Kidney (tissue), 14 donors: ENCODE measurements around the gene LDLRAD1. TPM values are rescaled to one million over a fixed set of nuclear protein-coding genes. Genes with fewer than 3 reads are reported as not detected.

ENCODE experiments used
- DNase-seq, 5 donors: peaks; one replicate each; pipeline ENCODE4 v3.0.0-alpha.2; 2013 to 2020
- FAIRE-seq: peaks from 2 replicates; lab custom pipeline; 2012; peaks lifted over from hg19 to GRCh38; lab: Jason Lieb, UNC
- H3K27ac ChIP-seq, 2 donors: one replicate each; pipeline ENCODE4 v1.7.0; 2013; ENCODE audit warnings: low read depth in 2 of 2, low read length in 2 of 2, inconsistent platforms in 1 of 2
- H3K27me3 ChIP-seq: one replicate; pipeline ENCODE4 v1.7.1; 2013; ENCODE audit warnings: low read length, inconsistent platforms; ENCODE audit not compliant: control insufficient read depth, insufficient read depth
- H3K36me3 ChIP-seq, 3 donors: one replicate each; pipeline versions ENCODE4 v1.7.0 to v1.7.1; 2013; ENCODE audit warnings: low read length in 3 of 3, control low read depth in 1 of 3, inconsistent platforms in 1 of 3; ENCODE audit not compliant: insufficient read depth in 3 of 3, control insufficient read depth in 2 of 3
- H3K4me1 ChIP-seq, 3 donors: one replicate each; pipeline versions ENCODE4 v1.7.0 to v1.7.1; 2013; ENCODE audit warnings: low read length in 3 of 3, inconsistent platforms in 1 of 3, low read depth in 1 of 3; ENCODE audit not compliant: control insufficient read depth in 2 of 3, insufficient read depth in 2 of 3
- H3K4me3 ChIP-seq, 3 donors: one replicate each; pipeline versions ENCODE4 v1.7.0 to v1.8.1; 2013; ENCODE audit warnings: low read length in 3 of 3, control low read depth in 1 of 3, inconsistent platforms in 1 of 3
- H3K9ac ChIP-seq, 3 donors: one replicate each; pipeline versions ENCODE4 v1.7.0 to v1.7.1; 2013; ENCODE audit warnings: low read length in 3 of 3, control low read depth in 1 of 3, inconsistent platforms in 1 of 3
- H3K9me3 ChIP-seq, 3 donors: one replicate each; pipeline versions ENCODE4 v1.7.0 to v1.7.1; 2013; ENCODE audit warnings: low read length in 3 of 3, control low read depth in 1 of 3, inconsistent platforms in 1 of 3; ENCODE audit not compliant: control insufficient read depth in 2 of 3, insufficient read depth in 1 of 3
- intact Hi-C: fragments of 100-400 bp; cut with DNase I; formaldehyde crosslinking; loops from one replicate; pipeline ENCODE4 v1.11.1; 2022
- polyA plus RNA-seq: library from polyadenylated mRNA; stranded (reverse); fragments of 350-450 nt; fragmentation: Illumina TruSeq; extraction: RNeasy Lipid Tissue Mini Kit (QIAGEN cat#74804); gene quantifications from one replicate; pipeline ENCODE4 v1.2.3, GENCODE V29; 2014; ENCODE audit warnings: low read depth, low replicate concordance; ENCODE audit not compliant: insufficient read depth
- total RNA-seq: library from RNA; stranded (reverse); fragmentation: NEBNext Ultra II Directional; extraction: Animal tissue kit (Norgen Biotek cat#: 25700); gene quantifications from one replicate; pipeline ENCODE4 v1.2.1, GENCODE V29; 2021
- TF ChIP-seq, protein P1 (sequence below): IDR thresholded peaks from 3 replicates; pipeline ENCODE4 v1.5.1; 2012; ENCODE audit warnings: mild to moderate bottlenecking, moderate library complexity, borderline replicate concordance; ENCODE audit not compliant: insufficient read depth; ENCODE audit errors: extremely low read depth
- donor health status: control.
- donor health status: control.
- donor health status: control.
- donor health status: control.
- donor health status: control.
- donor health status: DM: yes; HTN: yes; CAD: no.
- donor health status: Normal renal cell carcinoma (clear cell type).

The LDLRAD1 gene
- total and polyA plus RNA-seq, 2 donors from 2014 or later = not detected

DNA sequence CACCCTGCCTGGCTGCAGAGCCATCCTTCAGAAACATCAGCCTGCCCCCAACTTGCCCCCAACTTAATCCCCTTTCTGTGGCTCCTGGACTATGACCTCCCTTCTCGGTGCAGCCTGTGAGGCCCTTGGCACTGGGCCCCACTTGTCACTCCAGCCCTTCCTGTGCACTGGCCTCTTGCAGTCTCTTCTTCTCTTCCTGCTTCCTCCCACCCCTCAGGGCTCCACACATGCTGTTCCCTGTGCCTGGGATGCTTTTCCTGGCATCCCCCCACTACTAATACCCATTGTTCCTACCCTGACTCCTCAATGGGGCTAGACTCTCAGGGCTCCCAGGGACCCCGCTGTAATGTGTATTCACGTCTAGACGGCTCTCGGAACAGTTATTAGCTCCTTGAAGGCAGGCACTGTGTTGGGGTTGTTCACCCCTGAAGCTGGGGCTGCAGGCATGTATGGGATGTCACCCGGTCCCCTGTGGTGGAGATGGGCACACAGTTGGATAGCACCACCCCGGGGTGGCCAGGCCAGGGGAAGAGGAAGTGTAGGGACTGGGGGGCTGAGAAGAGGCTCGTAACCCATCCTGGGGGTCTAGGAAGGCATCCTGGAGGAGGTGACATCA lies 4.5 kb downstream of the LDLRAD1 start:
- FAIRE-seq (no peak), DNase-seq (no peak)
- TF ChIP-seq, protein P1, sequence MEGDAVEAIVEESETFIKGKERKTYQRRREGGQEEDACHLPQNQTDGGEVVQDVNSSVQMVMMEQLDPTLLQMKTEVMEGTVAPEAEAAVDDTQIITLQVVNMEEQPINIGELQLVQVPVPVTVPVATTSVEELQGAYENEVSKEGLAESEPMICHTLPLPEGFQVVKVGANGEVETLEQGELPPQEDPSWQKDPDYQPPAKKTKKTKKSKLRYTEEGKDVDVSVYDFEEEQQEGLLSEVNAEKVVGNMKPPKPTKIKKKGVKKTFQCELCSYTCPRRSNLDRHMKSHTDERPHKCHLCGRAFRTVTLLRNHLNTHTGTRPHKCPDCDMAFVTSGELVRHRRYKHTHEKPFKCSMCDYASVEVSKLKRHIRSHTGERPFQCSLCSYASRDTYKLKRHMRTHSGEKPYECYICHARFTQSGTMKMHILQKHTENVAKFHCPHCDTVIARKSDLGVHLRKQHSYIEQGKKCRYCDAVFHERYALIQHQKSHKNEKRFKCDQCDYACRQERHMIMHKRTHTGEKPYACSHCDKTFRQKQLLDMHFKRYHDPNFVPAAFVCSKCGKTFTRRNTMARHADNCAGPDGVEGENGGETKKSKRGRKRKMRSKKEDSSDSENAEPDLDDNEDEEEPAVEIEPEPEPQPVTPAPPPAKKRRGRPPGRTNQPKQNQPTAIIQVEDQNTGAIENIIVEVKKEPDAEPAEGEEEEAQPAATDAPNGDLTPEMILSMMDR = no peak
- Histone ChIP-seq H3K4me3 (no peak overlapping the region), H3K36me3 (no peaks in the 10 kb centered on the region), H3K27me3 (no peaks in the 10 kb centered on the region), H3K9me3 (no peaks in the 10 kb centered on the region), H3K4me1 (no peaks in the 10 kb centered on the region), H3K9ac (no peak overlapping the region), H3K27ac (no peak overlapping the region)
- intact Hi-C loops = no loop called here

DNA sequence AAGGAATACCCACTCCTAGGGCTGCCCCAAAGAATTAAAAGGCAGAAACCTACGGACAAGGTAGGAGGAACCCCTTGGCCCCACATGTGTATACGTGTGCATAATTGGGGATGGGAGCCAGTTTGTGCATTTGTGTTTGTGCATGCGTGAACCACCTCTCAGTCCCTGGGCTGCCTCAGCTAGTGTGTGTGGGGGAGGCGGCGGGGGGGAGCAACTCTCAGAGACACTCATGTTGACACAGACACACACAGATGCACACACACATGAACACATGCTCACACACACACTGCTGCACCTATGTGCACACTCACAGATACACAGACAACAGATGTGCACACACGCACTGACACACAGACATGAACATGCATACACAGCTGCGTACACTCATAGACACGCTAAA lies 5.1 kb downstream of the LDLRAD1 start:
- TF ChIP-seq, protein P1 = no peak
- Histone ChIP-seq H3K4me3 (no peak overlapping the region), H3K27ac (no peak overlapping the region), H3K36me3 (no peaks in the 10 kb centered on the region), H3K27me3 (no peaks in the 10 kb centered on the region), H3K4me1 (no peaks in the 10 kb centered on the region), H3K9ac (no peak overlapping the region), H3K9me3 (no peaks in the 10 kb centered on the region)
- DNase-seq (peak in 1 of 5 donors; percentile 31), FAIRE-seq (no peak)
- intact Hi-C loops = no loop called here

DNA sequence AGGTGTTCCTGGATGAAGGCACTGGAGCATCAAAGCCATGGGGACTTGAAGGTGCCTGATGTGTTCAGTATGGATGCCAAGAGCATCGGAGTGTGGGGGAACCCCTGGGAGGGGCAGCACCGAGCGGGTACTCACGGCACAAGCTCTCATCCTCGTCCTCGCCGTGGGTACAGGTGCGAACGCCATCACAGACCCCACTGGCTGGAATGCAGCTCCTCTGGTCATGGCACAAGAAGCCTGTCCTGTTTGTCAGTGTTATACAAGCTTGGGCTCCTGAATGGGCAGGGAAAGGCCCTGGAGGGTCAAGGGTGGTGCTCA lies 6.0 kb downstream of the LDLRAD1 start:
- H3K9me3 ChIP-seq = no peaks in the 10 kb centered on the region
- H3K36me3 ChIP-seq = no peaks in the 10 kb centered on the region
- DNase-seq (no peak), FAIRE-seq (no peak)
- H3K27me3 ChIP-seq = no peaks in the 10 kb centered on the region
- H3K9ac ChIP-seq = no peak overlapping the region
- no peak overlapping the region for H3K4me3 ChIP-seq
- no peaks in the 10 kb centered on the region for H3K4me1 ChIP-seq
- intact Hi-C loops = no loop called here
- no peak overlapping the region for H3K27ac ChIP-seq
- TF ChIP-seq, protein P1 = no peak

DNA sequence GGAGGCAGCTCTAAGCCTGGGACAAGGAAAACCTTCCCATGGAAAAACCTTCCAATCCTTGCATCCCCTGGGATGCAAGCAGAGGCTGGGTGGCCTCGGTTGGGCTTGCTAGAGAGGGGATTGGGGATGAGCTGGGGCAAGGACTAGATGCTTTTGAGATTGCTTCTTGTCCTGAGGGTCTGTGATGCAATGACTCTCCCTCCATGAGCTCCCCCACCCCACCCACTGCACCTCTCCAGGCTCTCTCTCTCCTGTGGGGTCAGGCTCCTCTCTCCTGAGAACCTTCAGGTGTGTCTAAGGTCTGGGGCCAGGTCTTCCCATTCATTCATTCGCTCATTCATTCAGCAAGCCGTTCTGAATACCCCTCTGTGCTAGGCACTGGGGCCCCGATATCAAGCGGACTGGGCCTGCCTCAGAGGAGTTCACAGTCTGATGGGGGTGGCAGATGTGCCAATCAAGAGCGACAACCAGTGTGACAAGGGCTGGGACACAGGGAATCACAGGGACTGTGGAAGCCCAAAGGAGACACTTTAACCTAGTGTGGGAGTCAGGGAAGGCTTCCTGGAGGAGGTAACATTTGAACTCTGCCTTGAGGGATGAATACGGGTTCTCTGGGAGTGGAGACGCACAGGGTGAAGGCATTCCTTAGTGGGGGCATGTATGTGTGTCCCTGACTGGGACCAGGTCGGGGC lies 6.5 kb downstream of the LDLRAD1 start:
- no peaks in the 10 kb centered on the region for H3K9me3 ChIP-seq
- H3K4me3 ChIP-seq = no peak overlapping the region
- no peak overlapping the region for H3K9ac ChIP-seq
- TF ChIP-seq, protein P1 = no peak
- no peaks in the 10 kb centered on the region for H3K4me1 ChIP-seq
- intact Hi-C loops = no loop called here
- no peak for DNase-seq
- no peaks in the 10 kb centered on the region for H3K36me3 ChIP-seq
- no peak for FAIRE-seq
- H3K27ac ChIP-seq = no peak overlapping the region
- no peaks in the 10 kb centered on the region for H3K27me3 ChIP-seq
